NT2/D1 (cell line): ENCODE results near the gene HOXB3.

ENCODE experiments used
- YY1 ChIP-seq: IDR thresholded peaks from 2 replicates; pipeline ENCODE4 v1.6.1; 2011; ENCODE audit not compliant: insufficient read length, insufficient read depth
- ZNF274 ChIP-seq: IDR thresholded peaks from 2 replicates; pipeline ENCODE4 v1.6.1; 2011; ENCODE audit warnings: mild to moderate bottlenecking, low read depth, low read length

DNA sequence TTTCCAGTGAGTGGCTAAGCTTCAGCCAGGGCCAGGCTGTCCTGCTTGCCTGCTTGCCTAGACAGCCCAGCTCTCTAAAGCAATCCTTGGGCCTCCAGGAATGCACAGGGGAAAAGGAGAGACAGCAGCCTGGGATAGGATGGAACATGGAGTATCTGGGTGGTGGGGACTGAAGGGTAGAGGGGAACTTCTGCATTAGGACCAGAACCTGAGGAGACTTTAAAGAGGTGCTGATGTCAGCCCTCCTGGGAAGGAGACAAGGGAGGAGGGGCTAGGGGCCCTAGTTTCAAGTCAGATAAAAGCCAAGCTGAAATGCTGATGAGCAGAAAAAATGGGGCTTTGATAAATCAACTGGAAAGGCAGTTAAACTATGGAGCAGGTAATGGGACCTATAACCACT is 19.0 kb upstream of the HOXB3 start:
- TF ChIP-seq YY1, result no peak
- TF ChIP-seq ZNF274, result no peak
